Stimulated activated CD8-positive, alpha-beta memory T cell treated with anti-CD3 and anti-CD28 coated beads, Interleukin-7, amount 100 ng/mL, for 1 hour (primary cell): Measurements from ENCODE around the gene GRIK2.
"Not testable (repeated sequence)": the region's sequence is repeated elsewhere in the genome, so short reads cannot be mapped to it uniquely, and the experiment has no call there.

ENCODE experiments used
- DNase-seq, 2 donors: peaks; one replicate each; pipeline ENCODE4 v3.0.0-alpha.2; 2020; ENCODE audit warnings: low read depth in 2 of 2

Gene GRIK2

DNA sequence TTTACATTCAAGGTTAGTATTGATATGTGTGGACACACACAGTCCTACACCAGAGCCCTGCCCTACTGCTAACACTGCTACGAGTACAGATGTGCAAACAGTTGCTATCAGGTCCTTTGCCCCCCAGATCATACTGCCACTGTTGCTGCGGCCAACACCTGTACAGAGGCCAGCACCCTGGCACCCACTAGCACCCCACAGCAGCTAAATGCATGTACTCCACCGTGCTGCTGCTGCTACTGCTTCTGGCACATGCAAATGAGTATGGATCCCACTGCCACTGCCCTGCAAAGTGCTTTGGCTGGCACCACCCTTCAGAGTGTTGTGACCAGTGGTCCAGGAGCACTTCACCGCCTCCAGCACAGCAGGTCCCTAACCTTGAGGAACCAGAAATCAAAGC is 621.9 kb downstream of the GRIK2 start:
- DNase-seq: no peak

DNA sequence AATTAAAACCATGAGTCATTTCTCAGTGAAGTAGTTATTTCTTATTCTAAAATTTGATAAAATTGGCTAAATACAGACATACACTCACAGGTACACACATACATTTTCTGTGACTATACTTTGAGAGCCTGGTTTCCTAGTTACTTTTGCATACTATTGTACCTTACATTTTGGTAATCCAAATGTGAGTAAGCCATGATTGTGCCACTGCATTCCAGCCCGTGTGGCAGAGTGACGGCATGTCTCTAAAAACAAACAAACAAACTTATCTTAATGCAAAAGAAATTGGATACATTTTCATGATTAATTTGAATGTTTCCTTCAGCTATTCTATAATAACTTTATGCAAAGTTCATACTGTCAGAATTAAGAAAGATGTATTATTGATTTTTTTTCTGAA is 628.8 kb downstream of the GRIK2 start:
- no peak for DNase-seq

DNA sequence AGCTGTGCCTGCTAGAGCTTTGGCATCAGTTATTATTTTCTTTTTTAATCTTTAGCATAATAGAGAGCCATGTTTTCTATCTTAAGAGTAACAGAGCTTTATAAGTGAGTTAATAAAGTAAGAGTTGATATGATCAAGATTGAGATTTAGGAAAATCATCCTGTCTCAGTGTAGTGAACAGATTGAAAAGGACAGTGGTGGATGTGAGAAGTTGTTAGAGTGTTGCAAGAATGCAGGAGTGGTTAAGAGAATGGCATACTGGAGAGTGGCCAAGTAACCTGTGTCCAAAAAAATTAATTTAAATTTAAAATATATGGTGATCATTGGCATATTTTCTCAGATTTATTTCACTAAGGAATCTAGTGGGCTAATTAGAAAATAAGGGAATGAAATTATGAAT is 629.3 kb downstream of the GRIK2 start:
- no peak for DNase-seq

DNA sequence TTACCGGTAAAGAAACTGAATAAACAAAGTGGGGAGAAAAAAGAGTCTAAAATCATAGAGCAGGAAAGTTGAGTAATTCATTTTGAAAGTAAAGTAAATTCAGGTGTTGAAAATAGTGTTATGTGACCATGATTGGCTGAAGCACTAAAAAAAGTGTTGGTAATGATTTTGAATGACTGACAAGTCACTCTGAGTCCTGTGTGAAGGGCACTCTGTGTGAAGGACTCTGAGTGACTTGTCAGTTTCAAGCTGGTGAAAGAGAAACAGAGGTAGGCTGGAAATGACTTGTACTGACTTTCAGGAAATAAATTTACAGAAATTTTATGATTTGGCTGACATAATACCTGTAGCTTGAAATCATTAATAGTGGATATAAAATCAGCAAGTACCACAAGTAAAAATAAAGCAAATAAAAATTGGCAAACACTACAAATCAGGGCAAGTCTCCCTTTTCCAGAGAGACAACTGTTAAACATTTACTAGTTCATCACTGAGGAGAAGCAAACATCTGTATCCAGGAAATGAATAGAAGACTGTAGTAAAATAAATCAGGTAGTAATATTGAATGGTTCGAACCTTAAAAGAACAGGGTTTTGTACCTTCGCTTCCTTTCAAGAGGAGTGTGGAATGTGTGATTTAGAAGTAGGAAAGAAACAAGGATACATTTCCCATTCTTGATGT is 630.6 kb downstream of the GRIK2 start:
- no peak for DNase-seq

DNA sequence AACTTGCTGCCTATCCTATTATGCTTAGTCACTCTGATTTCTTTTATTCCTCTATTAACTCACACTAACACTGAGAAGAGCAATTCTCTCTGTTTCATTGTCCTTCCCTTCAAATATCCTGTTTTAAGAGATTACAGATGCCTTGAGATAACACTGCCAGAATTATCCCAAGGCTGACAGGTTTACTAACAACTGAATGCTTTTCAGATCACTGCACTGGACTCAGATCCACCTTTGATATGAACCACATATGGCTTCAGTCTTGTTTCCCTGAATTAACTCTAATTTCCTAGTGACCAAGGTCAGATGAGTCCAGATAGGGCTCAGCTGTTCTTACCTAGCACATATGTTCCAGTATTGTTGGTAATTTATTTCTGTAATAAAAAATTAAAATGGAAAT is 633.1 kb downstream of the GRIK2 start:
- DNase-seq: no peak

DNA sequence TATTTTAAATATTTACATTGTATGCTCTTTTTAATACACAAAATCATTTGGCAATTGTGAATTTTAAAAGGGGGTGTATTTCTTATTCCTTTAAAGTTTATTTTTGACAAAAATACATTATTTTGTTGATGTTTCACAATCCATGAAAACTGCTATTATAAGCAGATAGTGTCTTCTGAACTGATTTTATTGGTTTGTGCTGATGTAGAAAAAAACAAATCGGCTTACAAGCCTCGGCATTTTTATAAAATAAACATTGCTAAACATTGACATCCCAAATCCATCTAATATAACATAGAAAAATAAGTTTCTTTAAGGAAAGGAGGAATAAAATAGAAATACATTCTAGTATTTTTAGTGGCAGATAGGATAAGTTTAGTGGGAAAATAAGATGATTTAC is 634.7 kb downstream of the GRIK2 start:
- DNase-seq: no peak

DNA sequence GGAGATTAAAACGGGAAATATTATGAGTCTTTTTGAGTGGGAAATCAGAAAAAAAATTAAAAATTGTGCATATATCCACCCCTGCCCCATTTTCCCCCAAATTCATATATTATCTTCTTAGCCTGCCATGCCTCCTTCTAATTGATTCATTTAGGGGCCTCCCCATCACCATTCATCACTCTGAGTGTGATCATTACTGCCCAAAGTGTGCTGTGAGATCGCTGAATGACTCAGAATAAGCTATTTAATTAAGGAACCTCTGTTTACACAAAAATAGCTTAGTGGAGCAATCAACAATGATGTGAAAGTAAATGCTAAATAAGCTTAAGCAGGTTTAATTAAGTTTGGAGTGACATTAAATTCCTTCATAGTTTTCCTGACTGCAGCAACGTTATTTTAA is 645.5 kb downstream of the GRIK2 start:
- no peak for DNase-seq

DNA sequence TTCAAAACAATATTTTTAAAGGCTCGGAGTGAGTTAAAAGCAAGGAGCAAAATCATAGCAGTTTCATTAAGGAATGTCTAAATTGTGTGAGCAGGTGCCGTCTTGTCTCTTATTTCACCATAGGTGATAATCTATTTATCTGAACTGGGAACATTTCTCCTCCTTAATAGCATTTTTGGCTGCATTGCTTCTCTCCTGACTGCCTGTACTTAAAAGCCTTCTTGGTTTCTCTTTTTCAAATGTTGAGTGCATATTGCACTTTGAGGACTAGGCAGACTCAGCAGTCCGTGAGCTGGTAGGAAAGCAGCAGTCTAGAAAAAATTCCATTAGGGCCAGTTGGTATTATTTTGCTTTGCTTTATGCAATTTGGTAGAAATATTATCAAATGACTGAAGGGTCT is 645.9 kb downstream of the GRIK2 start:
- DNase-seq: no peak

DNA sequence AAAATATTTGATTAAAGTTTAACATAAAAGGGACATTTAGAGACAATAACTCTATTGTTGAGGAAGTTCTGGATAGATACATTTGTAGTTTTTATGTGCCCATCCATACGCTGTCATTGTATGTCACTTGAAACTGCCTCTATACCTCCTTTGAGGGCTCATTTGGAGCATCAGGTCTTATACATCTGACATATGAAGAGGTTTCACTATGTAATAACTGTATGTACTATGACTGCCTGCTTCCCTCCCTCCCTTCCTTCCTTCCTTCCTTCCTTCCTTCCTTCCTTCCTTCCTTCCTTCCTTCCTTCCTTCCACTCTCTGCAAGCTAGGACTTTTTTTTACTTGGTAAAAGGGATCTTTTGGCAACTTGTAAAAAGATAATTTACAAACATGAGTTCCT is 657.5 kb downstream of the GRIK2 start:
- no peak for DNase-seq

DNA sequence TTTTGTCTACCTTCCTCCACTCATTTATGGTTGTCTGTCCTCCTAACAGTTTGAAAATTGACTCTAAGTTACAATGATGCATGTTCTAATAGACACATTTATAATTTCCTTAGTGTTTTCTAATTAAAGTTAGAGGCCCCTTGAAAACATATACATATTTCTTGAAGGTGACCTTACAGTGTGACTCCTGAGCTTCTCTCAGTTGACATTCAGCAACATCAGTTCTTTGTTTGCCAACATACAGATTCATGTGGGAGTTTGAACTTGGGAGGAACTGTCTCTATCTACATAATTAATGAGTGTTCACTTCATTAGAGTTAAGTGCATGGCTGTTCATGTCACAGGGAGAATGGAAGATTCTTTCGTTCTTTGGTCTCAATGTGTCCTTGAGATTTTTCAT is 658.2 kb downstream of the GRIK2 start:
- DNase-seq: no peak

DNA sequence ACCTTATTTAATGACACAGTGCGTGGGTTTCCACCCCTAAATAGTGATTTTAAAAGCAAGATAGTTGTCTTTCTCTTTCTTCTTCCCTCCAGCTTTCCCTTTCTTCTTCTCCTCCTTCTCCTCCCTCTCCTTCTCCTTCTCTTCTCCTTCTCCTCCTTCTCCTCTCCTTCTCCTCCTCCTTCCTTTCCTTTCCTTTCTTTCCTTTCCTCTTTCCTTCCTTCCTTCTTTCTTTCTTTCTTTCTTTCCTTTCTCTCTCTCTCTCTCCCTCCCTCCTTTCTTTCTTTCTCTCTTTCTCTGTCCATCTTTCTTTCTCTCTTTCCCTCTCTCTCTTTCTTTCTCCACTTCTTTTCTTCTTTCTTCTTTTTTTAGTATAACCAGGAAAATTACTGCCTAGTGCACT is 670.6 kb downstream of the GRIK2 start:
- no peak for DNase-seq

DNA sequence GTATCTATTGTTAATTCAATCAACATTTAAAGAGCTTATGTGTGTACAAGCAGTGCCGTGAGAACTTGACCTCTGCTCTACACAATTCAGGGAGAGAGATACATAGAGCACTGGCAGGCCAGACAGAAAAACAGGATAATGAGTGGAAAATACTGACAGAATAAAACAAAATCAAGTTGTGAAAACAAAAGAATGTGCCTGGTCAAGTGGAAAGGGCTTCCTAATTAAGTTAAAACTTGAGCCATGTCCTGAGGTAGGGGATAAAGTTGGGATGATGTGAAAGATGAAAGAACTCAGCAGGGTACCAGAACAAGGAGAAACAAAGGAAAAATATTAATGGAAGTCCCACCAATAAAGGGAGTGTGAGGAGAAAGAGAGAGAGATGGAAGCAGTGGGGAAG is 672.8 kb downstream of the GRIK2 start:
- no peak for DNase-seq

DNA sequence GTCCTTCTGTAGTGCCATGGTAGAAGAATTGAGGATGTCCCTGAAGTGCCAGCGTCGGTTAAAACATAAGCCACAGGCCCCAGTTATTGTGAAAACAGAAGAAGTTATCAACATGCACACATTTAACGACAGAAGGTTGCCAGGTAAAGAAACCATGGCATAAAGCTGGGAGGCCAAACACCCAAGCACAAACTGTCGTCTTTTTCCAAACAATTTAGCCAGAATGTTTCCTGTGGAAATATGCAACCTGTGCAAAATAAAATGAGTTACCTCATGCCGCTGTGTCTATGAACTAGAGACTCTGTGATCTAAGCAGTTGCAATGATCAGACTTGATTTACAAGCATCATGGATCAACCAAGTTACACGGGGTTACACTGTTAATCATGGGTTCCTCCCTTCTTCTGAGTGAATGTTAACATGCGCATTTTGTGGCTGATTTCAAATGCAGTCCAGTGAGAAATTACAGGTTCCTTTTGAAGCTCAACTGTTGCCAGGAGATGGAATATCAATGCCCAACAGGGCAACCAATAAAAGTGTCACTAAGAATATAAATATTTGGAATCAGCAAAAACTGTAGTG is 674.9 kb downstream of the GRIK2 start:
- no peak for DNase-seq

DNA sequence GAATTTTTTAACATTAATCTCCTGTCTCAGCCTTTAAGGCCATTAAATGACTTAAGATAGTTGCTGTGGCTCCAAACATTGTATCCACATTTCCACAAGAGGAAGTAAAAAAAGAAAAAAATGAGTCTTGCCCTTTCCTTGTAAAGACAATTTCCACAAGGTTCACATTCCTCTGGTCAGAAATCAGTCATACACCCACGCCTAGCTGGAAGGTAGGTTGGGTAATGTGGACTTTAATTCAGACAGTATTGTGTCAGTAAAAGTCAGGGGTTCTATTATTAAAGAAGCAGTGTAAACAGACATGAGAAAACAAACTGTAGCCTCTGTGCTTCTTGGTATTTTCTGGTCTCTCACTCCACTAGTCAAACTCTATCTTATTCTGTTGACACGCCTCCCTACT is 682.0 kb downstream of the GRIK2 start:
- no peak for DNase-seq

DNA sequence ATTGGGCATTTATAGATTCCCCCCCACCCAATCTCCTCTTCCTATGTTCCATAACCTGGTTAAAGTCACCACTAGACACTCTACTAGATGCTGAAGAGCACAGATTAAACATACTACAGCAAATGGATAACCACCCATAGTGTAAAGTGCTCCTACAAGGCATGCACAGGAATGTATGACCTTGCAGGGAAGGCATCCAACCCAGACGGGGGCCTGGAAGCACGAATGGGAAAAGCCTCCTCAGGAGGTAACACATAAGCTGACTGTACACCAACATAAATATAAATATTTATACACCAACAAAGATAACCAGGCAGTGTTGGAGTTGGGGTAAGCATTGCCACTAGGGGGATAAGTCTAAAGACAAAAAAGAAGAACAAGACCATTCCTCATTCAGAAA is 691.7 kb downstream of the GRIK2 start:
- no peak for DNase-seq

DNA sequence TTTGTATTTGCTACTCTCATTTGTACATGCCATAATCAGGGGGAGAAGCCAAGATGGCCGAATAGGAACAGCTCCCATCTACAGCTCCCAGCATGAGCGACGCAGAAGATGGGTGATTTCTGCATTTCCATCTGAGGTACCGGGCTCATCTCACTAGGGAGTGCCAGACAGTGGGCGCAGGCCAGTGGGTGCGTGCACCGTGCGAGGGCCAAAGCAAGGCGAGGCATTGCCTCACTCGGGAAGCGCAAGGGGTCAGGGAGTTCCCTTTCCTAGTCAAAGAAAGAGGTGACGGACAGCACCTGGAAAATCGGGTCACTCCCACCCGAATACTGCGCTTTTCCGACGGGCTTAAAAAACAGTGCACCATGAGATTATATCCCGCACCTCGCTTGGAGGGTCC is 694.7 kb downstream of the GRIK2 start:
- not testable (repeated sequence) for DNase-seq

DNA sequence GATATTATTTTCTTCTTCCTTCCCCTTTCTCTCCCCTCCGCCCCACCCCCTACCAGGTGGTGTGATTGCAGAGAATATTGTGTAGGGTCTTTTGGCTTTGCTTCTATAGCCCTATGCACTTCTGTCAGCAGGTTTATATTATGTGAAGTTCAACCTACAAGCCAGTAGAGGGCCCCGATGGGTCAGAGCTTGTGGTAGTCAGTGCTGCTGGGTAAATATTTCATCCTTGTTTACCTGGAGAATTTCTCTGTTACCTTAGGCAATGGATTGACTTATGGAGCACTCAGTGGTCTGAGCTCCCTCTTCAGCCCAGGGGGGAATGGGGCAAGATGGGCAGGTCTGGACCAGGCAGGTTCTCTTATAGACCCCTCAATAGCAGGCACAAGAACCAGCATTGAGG is 720.9 kb downstream of the GRIK2 start:
- DNase-seq: no peak

DNA sequence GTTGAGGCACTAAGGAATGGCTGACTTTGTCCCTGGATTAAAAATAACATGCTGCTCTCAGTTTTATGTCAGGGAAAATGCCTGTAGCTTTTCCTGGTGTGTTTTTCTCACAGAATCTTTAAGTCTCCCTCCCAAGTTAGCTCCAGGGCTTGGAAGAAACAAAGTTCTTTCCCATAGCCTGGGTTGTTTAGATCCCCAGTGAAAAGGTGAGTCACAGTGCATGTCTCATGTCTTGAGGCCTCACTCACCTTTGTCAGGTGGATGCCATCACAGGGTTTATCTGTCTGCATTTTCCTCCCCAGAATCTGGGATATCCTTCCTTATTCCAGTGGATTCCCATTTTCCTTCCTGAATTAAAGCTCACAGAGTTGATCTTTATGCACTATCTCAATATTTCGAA is 722.4 kb downstream of the GRIK2 start:
- no peak for DNase-seq

DNA sequence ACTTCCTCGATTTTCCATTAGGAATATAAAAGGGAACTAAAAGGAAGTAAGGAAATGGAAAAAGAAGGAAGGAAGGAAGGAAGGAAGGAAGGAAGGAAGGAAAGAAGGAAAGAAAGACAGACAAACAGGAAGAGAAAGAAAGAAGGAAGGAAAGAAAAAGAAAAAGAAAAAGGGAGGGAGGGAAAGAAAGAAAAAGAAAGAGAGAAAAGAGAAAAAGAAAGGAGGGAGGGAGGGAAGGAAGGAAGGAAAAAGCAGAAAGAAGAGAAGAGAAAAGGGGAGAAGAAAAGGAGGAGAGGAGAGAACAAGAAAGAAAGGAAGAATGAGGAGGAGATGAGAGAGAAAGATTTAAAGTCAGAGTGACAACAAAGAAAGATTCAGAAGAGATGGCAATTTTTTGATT is 724.5 kb downstream of the GRIK2 start:
- DNase-seq: no peak
